ENCODE results near the gene TMPRSS4. TPM values are rescaled to one million over a fixed set of nuclear protein-coding genes. Genes with fewer than 3 reads are reported as not detected.

TMPRSS4 gene
- total RNA-seq, 1 experiment from 2014 or later = not detected

- Histone ChIP-seq H3K27me3 (replicated peaks; ENCODE audit: insufficient read depth, low read depth, low read length, poor library complexity) (no peaks in the 10 kb centered on the region), H3K4me3 (ENCODE audit: low read depth, low read length, poor library complexity, severe bottlenecking) (no peak overlapping the region), H3K4me1 (ENCODE audit: insufficient read depth, low read length, poor library complexity, severe bottlenecking) (peaks cover 22% of the 10 kb centered on the region), H3K27ac (ENCODE audit: low read depth, low read length, poor library complexity, severe bottlenecking) (no peak overlapping the region), H3K9me3 (ENCODE audit: low read depth, low read length, poor library complexity, severe bottlenecking) (no peaks in the 10 kb centered on the region), H3K36me3 (ENCODE audit: insufficient read depth, low read length, poor library complexity, severe bottlenecking) (no peaks in the 10 kb centered on the region)
- no peak for TF ChIP-seq CTCF (conservative IDR thresholded peaks at IDR 0.05; ENCODE audit: low read depth, low read length)
- no peak for TF ChIP-seq EZH2 (IDR thresholded peaks at IDR 0.05; ENCODE audit: borderline replicate concordance, low read depth, low read length, poor library complexity, severe bottlenecking)
- intact Hi-C loops (cut with micrococcal nuclease; ENCODE audit: unreplicated experiment) = no loop called here
- BruUV-seq (replicated peaks) = no TSS peak
- no peak for DNase-seq (ENCODE audit: low spot score)
- ChIA-PET CTCF (no interaction called here), POLR2A (ENCODE audit: low non-redundant PET) (no interaction called here)
Measured at GRCh38 chr11:118142809-118143208, 65.9 kb downstream of the TMPRSS4 start.

GRCh38 chr11:118143661-118144185, 66.8 kb downstream of the TMPRSS4 start:
- ChIA-PET CTCF (no interaction called here), POLR2A (ENCODE audit: low non-redundant PET) (no interaction called here)
- H3K36me3 ChIP-seq (ENCODE audit: insufficient read depth, low read length, poor library complexity, severe bottlenecking) = no peaks in the 10 kb centered on the region
- intact Hi-C loops (cut with micrococcal nuclease; ENCODE audit: unreplicated experiment) = no loop called here
- H3K9me3 ChIP-seq (ENCODE audit: low read depth, low read length, poor library complexity, severe bottlenecking) = no peaks in the 10 kb centered on the region
- no TSS peak for BruUV-seq (replicated peaks)
- no peaks in the 10 kb centered on the region for H3K27me3 ChIP-seq (replicated peaks; ENCODE audit: insufficient read depth, low read depth, low read length, poor library complexity)
- peaks cover 29% of the 10 kb centered on the region for H3K4me1 ChIP-seq (ENCODE audit: insufficient read depth, low read length, poor library complexity, severe bottlenecking)
- H3K27ac ChIP-seq (ENCODE audit: low read depth, low read length, poor library complexity, severe bottlenecking) = no peak overlapping the region
- H3K4me3 ChIP-seq (ENCODE audit: low read depth, low read length, poor library complexity, severe bottlenecking) = no peak overlapping the region
- no peak for DNase-seq (ENCODE audit: low spot score)
- no peak for TF ChIP-seq CTCF (conservative IDR thresholded peaks at IDR 0.05; ENCODE audit: low read depth, low read length)
- no peak for TF ChIP-seq EZH2 (IDR thresholded peaks at IDR 0.05; ENCODE audit: borderline replicate concordance, low read depth, low read length, poor library complexity, severe bottlenecking)

- intact Hi-C loops (cut with micrococcal nuclease; ENCODE audit: unreplicated experiment) = loop anchor here (1.0 to 5.0 kb wide), 3 partner anchors 27 to 423 kb away; partner anchors contain the start of gene IFT46
- Histone ChIP-seq H3K27me3 (replicated peaks; ENCODE audit: insufficient read depth, low read depth, low read length, poor library complexity) (no peaks in the 10 kb centered on the region), H3K27ac (ENCODE audit: low read depth, low read length, poor library complexity, severe bottlenecking) (no peak overlapping the region), H3K4me1 (ENCODE audit: insufficient read depth, low read length, poor library complexity, severe bottlenecking) (peaks cover 37% of the 10 kb centered on the region), H3K9me3 (ENCODE audit: low read depth, low read length, poor library complexity, severe bottlenecking) (no peaks in the 10 kb centered on the region), H3K4me3 (ENCODE audit: low read depth, low read length, poor library complexity, severe bottlenecking) (peak overlapping the region; percentile 66), H3K36me3 (ENCODE audit: insufficient read depth, low read length, poor library complexity, severe bottlenecking) (no peaks in the 10 kb centered on the region)
- ChIA-PET CTCF (no interaction called here), POLR2A (ENCODE audit: low non-redundant PET) (no interaction called here)
- TF ChIP-seq EZH2 (IDR thresholded peaks at IDR 0.05; ENCODE audit: borderline replicate concordance, low read depth, low read length, poor library complexity, severe bottlenecking) = no peak
- TF ChIP-seq CTCF (conservative IDR thresholded peaks at IDR 0.05; ENCODE audit: low read depth, low read length) = no peak
- no TSS peak for BruUV-seq (replicated peaks)
- no peak for DNase-seq (ENCODE audit: low spot score)
Measured at GRCh38 chr11:118144301-118145268, 67.7 kb downstream of the TMPRSS4 start.
